Iris pigment epithelial cell (primary cell): ENCODE measurements around the gene CHCHD1.
"Not testable (repeated sequence)": the region's sequence is repeated elsewhere in the genome, so short reads cannot be mapped to it uniquely, and the experiment has no call there.

Experiments used
- DNase-seq: peaks from one replicate; pipeline ENCODE4 v3.0.0-alpha.2; 2011; ENCODE audit warnings: low read depth

The CHCHD1 gene

GRCh38 chr10:73769396-73769795 lies 12.5 kb upstream of the CHCHD1 start:
- DNase-seq = no peak

GRCh38 chr10:73771722-73772280 lies 10.0 kb upstream of the CHCHD1 start:
- no peak for DNase-seq

DNA sequence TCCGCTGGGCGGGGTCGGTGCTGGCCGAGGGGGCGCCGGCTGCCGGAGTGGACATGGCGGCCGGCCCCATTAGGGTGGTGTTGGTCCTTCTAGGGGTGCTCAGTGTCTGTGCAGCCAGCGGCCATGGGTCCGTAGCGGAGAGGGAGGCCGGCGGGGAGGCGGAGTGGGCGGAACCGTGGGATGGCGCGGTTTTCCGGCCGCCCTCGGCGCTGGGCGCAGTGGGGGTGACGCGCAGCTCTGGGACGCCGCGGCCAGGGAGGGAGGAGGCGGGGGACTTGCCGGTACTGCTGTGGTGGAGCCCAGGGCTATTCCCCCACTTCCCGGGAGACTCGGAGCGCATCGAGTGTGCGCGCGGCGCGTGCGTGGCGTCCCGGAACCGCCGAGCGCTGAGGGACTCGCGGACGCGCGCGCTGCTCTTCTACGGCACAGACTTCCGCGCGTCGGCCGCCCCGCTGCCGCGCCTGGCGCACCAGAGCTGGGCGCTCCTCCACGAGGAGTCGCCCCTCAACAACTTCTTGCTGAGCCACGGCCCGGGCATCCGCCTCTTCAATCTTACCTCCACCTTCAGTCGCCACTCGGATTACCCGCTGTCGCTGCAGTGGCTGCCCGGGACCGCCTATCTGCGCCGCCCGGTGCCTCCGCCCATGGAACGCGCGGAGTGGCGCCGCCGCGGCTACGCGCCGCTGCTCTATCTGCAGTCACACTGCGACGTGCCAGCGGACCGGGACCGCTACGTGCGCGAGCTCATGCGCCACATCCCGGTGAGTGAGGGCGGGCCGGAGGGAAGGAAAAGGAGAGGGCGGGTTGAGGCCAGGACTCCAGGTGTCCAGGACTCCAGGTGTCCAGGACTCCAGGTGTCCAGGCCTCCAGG lies 9.3 kb upstream of the CHCHD1 start:
- DNase-seq = peak; percentile 86

- DNase-seq = no peak
Observed at GRCh38 chr10:73773152-73773879, 8.5 kb upstream of the CHCHD1 start.

DNA sequence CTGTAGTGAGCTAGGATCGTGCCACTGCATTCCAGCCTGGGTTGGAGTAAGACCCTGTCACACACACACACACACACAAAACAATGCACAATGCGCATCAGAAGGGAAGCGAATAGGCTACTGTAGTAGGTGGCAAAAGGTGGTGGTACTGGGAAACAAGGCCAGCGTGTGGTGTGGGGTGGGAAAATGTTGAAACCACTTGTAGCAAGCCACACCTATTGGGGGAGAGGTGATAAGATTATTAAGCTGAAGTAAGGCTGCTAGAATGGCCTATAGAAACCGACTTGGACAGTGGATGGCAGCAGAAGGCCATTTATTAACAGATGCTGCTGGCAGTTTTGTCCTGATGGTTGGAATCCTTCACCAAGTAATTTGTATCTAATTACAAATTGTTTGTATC lies 7.2 kb upstream of the CHCHD1 start:
- no peak for DNase-seq

DNA sequence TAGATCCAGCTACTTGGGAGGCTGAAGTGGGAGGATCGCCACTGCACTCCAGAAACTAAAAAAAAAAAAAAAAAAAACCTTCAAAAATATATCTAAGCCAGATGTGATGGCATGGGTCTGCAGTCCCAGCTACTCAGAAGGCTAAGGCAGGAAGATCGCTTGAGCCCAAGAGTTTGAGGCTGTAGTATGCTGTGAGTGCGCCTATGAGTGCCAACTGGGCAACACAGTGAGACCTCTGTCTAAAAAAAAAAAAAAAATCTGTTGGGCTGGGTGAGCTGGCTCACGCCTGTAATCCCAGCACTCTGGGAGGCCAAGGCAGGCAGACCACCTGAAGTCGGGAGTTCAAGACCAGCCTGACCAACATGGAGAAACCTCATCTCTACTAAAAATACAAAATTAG lies 2.8 kb upstream of the CHCHD1 start:
- DNase-seq = no peak

- no peak for DNase-seq
Observed at GRCh38 chr10:73779539-73780197, 2.2 kb upstream of the CHCHD1 start.

DNA sequence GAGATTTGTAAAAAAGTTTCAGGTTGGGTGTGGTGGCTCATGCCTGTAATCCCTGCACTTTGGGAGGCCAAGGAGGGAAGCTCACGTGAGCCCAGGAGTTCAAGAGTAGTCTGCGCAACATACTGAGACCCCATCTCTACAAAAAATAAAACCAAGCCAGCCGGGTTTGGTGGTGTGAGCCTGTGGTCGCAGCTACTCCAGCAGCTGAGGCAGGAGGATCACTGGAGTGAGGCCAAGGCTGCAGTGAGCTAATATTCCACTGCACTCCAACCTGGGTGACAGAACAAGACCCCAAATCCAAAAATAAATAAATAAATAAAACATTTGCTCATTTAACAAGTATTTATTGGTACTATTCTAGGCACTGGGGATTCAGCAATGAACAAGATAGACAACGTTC lies 1.5 kb upstream of the CHCHD1 start:
- DNase-seq = no peak

- DNase-seq = no peak
Observed at GRCh38 chr10:73780966-73781365, 882 bp upstream of the CHCHD1 start.

DNA sequence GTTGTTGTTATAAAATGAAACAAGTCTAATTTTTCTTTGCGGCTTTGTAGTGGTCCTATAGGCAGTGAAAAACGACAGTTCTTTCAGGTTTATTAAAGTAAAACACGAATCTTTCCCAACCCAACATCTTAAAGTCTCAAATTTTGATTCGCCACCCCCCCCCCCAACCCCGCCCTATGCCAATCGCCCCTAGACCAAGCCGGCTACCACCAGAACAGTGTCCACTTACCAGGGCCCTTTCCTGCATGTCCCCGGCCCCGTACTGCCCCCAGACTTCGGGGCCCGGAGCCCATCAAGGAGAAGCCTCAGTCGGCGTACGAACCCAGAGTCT lies 335 bp upstream of the CHCHD1 start:
- DNase-seq = no peak

- no peak for DNase-seq
Observed at GRCh38 chr10:73782749-73783085, 869 bp downstream of the CHCHD1 start.

- peak; percentile 97 for DNase-seq
Observed at GRCh38 chr10:73785211-73785720, 3.4 kb downstream of the CHCHD1 start, which contains the start of gene ZSWIM8. ZSWIM8 (plus strand) TSS chr10:73785606; CDS start chr10:73785879, 273 bp downstream.

DNA sequence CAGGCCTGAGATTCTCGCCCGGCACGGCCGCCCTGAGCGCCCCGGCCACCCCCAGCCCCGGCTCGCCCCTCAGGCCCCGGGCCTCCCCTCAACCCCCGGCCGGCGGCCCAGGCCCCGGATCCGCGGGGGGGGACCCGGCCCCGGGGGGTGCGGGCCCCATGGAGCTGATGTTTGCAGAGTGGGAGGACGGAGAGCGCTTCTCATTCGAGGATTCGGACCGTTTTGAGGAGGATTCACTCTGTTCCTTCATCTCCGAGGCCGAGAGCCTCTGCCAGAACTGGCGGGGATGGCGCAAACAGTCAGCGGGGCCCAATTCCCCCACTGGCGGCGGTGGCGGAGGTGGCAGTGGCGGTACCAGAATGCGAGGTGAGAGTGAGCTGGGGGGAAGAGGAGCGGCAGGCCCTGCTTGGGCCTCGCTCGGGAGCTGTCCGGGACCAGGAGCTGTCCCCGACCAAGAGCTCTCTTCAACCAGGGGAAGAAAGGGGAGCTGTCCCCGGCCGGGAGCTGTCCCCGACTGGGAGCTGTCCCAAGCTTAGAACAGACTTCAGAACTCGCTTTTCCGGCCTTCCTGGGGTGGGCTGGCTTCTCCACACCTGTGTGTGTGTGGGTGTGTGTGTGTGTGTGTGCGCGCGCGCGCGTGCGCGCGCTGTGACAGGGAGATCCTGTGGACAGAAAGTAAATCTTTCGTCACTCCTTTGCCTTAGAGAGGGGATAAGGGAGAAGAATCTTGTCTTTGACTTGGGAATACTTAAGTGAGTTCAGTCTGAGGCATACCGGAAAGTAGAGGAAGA lies 4.1 kb downstream of the CHCHD1 start:
- peak; percentile 70 for DNase-seq

DNA sequence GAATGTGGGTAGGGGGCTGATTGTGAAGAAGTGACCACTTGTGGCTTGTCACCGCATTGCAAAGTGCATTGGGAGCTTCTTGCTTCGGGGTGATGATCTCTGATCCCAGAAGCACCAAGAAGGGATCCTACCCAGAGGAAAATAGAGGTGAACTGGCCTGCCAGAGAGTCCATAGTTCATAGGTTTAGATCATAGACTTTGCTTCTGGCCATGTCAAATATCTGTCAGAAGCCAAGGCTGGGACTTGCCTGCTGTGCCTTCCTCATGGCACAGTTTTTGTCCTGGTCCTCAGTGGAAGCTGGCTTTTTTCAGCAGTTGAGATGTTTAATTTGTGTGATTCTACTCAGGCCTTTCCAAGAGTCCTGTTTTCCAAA lies 4.7 kb downstream of the CHCHD1 start:
- DNase-seq = no peak

- DNase-seq = not testable (repeated sequence)
Observed at GRCh38 chr10:73787031-73787800, 5.4 kb downstream of the CHCHD1 start.

- no peak for DNase-seq
Observed at GRCh38 chr10:73788864-73789658, 7.2 kb downstream of the CHCHD1 start.

DNA sequence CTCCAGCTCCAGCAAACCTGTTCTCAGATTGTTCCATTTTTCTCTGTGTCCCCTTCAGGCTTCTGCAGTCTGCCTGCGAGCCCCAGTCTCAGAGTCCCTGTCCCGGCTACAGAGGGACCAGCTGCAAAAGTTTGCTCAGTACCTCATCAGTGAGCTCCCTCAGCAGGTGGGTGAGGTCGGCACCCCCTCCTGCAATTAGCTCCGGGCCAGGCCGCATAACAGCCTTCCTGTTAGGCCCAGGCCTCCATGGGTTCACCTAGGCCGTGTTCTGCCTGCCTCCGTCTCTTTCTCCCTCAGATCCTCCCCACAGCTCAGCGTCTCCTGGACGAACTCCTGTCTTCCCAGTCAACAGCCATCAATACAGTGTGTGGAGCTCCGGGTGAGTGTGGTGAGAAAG lies 7.8 kb downstream of the CHCHD1 start:
- DNase-seq = no peak

DNA sequence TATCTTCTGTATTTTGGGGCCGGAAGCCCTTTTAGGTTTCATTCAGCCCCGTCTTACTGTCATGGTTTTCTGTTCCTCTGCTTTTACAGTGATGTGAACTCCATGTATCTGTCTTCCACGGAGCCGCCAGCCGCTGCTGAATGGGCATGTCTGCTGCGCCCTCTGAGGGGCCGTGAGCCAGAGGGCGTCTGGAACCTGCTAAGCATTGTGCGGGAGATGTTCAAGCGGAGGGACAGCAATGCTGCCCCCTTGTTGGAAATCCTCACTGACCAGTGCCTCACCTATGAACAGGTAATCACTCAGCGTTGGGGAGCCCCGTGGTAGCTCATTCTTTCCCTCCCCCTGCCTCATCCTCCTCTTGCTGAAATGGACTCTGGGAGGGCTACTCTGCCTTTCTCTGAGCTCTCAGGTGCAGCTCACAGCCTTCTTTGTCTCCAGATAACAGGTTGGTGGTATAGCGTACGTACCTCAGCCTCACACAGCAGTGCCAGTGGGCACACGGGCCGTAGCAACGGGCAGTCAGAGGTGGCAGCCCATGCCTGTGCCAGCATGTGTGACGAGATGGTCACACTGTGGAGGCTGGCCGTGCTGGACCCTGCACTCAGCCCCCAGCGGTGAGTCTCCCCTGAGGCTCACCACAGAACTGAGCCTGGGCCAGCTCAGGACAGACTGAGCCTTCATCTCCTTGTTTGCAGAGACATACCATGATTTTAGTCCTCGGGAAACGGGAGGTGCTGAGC lies 9.2 kb downstream of the CHCHD1 start:
- no peak for DNase-seq

DNA sequence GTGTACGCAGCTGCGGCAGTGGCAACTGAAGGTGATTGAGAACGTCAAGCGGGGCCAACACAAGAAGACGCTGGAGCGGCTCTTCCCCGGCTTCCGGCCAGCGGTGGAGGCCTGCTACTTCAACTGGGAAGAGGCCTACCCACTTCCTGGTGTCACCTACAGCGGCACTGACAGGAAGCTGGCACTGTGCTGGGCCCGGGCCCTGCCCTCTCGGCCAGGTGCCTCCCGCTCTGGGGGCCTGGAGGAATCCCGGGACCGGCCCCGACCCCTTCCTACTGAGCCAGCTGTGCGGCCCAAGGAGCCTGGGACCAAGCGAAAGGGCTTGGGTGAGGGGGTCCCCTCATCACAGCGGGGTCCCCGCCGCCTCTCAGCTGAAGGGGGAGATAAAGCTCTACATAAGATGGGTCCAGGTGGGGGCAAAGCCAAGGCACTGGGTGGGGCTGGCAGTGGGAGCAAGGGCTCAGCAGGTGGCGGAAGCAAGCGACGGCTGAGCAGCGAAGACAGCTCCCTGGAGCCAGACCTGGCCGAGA lies 10.1 kb downstream of the CHCHD1 start:
- no peak for DNase-seq
